Measurements from ENCODE around the gene CHST9.
"Not testable (repeated sequence)": the region's sequence is repeated elsewhere in the genome, so short reads cannot be mapped to it uniquely, and the experiment has no call there.

CHST9 gene

DNA sequence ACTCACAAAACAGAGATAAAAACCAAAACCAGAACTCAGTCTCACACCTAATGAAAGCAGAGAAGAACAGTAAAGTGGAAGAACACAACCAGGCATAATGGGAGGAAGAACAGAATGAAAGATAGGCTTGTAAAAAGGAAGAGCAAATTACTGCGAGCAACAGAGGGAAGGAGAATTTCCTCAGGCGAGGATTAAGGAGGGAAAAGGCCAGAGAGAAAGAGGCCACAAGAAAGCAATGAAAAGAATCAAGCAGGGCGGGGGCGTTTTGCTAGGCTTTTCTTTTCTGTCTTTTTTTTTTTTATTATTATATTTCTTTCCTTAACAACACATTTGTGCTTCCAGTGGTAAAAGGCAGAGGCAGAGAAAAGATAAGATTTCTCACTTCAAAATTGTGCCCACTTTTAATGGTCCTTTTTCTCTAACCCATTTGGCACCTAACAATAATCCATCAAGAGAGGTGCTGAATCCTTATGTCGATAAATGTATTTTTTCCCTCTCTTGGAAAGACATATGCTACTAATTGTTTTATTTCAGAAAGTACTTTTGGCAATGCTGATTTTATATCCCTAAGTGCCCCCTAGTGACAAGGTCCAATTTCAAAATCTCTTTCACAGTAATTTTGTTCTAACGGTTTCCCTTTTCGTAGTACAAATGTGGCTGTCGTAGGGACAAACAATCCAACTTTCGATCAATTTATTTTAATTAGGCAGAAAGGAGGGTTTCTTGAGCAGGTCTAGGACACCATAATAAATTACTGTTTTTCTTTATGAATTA lies 180.9 kb downstream of the CHST9 start:
- DNase-seq (ENCODE audit: low spot score), result no peak

DNA sequence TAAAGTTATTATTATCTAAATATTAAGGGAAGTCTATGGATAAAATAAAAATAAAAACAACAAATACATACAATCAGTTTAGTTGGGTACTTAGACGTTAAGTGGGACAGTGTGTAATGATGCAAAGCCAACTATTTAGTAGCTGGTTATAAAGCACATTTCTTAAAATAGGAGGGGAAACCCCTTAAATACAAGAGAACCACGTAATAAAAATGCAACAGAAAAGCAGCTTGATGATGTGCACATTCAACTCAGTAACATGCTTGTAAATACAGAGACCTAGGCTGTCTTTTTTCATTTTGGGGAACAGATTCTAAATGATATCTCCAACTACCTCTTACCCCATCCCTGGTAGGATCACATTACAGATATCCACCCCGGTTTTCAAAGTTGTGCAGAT lies 185.3 kb downstream of the CHST9 start:
- DNase-seq (ENCODE audit: low spot score), result peak; percentile 6

DNA sequence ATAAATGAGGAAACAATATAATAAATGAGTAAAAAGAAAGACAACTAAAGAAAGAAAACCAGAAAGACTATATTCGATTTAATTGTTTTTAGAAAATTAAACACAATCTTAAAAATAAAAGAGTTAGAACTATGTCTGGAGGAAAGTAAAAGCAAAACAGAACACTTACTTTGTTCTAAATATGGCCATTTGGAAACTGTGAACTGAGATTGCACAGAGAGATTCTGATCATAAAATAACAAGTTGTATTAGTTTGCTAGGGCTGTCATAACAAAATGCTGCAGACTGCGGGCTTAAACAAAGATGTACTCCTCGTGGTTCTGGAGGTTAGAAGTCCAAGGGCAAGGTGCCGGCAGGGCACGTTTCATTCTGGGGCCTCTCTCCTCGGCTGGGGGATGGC lies 191.5 kb downstream of the CHST9 start:
- no peak for DNase-seq (ENCODE audit: low spot score)

DNA sequence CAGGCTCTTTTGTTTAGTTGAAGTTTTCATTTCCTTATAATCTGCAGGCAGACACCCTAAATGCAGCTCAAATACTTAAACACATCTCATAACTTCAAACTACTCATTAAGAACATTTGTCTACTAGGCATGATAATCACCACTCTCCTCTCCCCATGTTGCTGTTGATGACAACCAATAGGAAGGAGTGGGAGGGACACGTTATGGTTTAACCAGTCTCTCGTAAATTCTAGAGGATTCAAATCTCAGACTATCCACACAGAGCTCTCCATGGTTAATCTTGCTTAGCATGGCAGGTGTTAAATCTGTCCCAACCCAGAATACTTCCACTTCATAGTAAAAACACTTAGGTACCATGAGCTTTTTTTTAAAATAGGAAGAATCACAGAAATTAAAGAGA lies 192.2 kb downstream of the CHST9 start:
- DNase-seq (ENCODE audit: low spot score), result peak; percentile 8

DNA sequence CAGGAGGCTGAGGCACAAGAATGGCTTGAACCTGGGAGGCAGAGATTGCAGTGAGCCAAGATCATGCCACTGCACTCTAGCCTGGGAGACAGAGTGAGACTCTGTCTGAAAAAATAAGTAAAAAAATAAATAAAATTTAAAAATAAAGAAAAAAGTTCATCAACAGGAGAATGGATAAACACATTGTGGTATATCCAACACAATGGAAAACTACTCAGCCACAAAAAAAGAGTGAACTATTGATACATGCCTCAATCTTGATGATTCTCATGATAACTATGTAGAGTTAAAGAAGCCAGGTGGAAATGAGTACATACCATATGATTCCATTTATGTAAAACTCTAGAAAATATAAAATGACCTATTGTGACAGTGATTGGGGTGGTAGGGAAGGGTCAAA lies 195.3 kb downstream of the CHST9 start:
- no peak for DNase-seq (ENCODE audit: low spot score)

DNA sequence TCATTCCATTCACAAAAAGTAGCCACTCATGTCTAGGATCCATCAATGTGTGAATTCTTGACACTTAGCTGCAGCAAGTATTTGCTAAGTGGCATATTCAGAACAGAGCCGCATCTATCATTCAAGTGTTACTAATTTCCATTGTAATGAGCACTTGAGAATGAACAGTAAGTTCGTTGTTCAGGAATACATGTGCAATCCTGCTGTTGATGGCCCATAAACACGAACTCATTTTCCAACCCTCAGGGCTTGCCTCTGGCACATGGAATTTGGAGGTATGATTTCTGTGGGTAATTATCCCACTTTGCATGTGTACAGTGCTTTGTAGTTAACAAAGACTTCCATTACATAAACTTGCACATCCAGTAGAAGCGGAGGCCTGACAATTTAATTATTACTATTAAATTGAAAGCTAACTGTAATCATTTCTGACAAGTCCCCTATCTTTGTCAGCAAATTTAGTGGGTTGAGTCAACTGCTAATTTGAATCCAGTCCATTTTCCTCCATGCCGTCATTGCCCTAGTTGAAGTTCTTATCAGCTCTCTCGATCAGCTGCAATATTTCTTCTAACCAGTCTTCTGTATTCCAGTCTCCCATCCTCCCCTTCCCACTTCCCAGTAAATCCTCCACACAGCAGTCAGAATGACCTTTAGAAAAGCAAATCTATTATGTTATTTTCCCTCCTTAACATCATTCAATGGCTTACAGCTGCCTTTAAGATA lies 203.6 kb downstream of the CHST9 start:
- DNase-seq (ENCODE audit: low spot score), result no peak

DNA sequence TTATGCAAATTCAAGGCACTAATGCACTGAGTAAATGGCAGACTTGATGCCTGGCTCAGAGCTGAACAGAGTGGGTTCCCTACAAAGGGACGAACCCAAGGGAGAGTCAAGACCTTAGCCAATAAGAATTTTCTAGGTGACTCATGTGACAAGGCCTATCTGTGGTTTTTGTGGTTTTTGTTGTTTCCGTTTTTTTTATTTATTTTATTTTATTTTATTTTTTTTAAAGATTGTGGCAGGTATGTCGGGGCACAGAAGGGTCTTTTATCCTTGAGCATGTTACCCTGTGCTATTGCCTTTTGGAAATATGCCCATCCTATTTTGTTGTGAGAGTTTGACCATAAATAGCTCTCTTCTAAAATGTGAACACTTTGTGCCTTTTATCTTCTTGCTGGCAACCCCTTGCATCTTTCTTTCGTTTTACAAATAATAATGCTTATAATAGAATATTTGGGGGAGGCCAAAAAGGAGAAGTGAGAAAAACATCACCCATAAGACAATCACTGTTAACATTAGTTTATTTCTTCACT lies 206.2 kb downstream of the CHST9 start:
- DNase-seq (ENCODE audit: low spot score), result peak; percentile 79

DNA sequence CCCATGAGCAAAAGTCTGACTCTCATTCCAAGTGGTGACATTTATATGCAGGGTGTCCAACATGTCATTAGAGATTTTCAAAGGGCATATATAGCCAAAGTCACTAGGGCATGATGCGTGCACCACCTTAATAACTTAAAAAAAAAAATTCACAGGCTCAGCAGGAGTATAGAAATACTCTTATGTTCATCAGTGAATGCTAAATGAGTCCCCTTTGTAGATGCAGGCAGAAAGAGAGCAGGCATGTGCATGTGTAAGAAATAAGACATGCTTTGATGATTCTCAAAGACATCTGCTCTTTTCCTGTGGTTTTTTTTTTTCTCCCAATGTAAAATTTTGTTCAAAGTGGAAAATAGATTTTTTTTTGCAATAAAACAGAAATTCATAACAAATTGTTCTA lies 207.3 kb downstream of the CHST9 start:
- DNase-seq (ENCODE audit: low spot score), result no peak

DNA sequence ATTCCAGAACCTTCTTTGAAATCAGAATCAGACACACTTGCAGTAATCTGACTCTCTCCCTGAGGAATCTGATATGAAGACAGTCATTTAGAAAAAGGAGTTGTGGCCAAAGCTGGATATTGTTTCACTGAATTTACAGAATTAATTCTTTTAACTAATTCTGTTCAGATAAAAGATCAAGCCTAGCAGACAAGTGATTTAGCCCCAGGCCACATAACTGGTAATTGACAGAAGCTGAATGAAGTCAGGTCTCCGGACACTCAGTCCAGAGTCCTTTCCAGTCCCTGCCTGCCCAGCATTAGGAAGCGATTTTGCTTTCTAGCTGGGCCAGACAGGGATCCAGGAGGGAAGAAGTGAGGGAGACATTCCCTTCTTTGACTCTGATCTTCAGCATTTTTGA lies 208.9 kb downstream of the CHST9 start:
- no peak for DNase-seq (ENCODE audit: low spot score)

DNA sequence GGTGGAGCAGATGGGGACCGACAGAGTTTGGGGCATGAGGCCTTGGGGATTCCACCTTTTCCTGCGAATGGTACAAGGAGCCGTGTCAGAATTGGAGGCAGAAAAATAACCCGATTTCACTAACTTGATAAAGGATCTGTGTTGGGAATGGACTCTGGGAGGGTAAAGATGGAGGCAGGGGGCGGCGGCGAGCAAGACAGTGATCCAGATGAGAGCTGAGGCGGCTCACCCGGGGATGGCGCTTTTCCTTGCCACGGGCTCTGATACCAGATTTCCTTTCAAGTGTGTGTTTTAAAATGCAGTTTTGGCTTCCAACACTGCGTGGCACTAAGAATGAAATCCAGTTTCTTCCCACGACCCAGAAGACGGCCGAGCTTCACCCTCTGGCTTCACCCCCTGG lies 212.6 kb downstream of the CHST9 start:
- not testable (repeated sequence) for DNase-seq (ENCODE audit: low spot score)

DNA sequence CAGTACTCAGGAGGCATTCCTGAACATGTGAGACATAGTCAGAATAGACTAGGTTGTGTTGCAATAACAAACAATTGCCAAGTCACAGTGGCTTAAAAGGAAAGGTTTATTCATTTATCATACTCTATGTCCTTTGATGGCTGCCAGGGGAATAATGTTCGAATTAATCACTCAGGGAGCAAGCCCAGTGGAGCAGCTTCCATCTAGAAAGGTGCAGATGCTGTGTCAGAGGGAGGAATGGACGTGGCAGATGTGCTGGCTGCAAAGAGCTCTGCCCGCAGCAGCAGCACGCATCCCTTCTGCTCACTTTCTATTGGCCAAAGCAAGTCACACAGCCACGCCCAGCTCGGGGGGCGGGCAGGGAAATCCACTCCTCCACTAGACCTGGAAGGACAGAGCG lies 213.7 kb downstream of the CHST9 start:
- DNase-seq (ENCODE audit: low spot score), result no peak

DNA sequence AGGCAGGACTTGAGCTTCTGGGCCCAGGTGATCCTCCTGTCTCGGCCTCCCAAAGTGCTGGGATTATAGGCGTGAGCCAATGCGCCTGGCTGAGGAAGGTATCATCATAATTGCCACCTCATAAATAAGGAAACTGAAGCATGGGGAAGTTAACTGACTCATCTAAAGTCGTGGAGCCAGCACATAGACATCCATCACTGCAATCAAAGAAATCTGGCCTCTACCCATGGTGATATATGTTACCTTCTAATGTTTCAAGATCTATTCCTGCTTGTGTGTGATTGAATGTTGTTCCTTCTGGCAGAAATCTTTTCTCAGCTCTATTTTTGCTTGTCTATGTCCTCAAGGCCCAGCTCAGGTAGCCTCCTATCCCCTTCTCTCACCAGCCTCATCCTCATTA lies 214.5 kb downstream of the CHST9 start:
- DNase-seq (ENCODE audit: low spot score), result no peak

DNA sequence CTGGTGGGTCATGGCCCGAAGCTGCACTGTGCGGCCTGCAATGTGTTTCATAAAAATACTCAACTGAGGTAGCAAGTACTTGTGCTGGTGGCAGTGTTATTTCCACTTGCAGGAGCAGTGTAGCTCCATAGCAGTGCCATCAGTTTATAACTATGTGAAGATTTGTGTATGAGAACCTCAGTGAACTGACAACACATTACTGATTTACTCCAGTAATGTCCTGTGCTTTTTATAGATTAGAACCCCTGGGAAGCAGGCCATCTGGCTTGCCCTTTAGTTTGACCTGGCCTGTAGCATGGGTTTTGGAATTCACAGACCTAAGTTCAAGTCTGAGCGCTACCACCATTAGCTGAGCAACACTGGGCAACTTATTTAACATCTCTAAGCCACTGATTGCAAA lies 219.9 kb downstream of the CHST9 start:
- DNase-seq (ENCODE audit: low spot score), result no peak

DNA sequence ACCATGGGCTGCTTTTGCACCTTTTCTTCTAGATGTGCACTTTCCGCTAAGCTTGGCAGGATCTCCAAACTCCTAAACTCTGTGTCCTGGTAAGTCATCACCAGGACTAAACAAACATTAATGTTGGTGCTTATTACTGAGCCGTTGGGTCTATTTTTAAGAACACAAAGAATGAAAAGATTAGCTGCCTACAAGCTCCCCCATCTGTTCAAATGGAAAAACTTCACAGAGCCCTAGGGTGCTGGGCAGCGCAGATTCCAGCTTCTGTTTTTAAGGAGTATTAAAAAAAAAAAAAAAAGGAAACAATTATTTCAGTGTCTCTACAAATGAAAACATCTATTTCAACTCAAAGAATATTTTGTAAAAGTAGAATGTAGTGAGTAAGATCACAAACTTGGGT lies 221.8 kb downstream of the CHST9 start:
- no peak for DNase-seq (ENCODE audit: low spot score)

DNA sequence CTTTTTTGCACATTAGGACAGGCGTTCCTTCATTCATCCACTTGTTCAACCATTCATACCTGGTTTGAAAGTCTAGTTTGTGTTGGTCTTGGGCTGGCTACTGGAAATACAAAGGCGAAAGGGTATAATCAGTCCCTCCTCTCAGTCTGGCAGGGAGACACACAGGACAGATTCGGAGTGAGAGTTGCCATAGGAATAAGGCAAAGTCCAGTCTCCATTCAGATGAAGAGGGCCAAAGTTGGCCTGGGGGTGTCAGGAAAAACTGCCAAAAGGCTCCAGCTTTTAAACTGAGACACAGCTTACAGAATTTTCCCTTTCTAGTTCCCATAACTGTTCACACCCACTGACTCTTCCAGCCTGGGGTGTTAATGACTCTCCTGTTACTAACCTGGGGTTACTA lies 223.3 kb downstream of the CHST9 start:
- no peak for DNase-seq (ENCODE audit: low spot score)

DNA sequence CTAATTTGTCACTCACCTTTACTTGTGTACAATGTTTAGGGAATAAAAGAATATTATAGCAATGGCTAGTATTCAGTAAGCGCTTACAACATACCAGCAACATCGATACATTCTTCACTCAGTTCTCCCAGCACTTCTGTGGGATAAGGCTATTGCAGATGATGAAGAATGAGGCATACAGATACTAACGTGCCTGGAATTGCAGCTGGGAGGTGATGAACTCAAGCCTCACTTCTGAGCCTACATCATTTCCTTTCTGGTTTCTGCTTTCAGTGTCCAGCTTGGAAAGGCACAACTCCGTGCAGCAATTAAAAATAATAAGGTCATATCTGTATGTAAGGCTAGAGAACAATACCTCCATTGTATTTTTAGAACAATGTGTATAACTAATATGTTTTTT lies 224.2 kb downstream of the CHST9 start:
- no peak for DNase-seq (ENCODE audit: low spot score)

DNA sequence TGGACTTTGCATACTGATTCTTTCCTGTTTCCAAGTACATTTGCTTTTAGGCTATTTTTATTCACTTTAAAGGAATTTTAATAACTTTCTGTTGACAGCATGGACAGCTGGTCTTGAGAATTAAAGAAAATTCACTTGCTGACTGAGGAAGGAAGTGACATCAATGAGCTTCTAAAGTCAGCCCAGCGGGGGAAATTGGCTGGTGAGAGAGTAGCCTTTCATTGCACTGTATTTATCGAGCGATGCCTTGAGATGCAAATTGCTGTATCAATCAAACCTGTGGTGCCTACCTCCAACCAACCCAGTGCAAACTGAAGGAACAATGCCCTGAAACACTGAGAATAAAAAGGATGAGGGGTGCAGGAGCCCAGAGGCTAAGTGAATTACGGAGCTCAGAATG lies 228.2 kb downstream of the CHST9 start:
- no peak for DNase-seq (ENCODE audit: low spot score)

DNA sequence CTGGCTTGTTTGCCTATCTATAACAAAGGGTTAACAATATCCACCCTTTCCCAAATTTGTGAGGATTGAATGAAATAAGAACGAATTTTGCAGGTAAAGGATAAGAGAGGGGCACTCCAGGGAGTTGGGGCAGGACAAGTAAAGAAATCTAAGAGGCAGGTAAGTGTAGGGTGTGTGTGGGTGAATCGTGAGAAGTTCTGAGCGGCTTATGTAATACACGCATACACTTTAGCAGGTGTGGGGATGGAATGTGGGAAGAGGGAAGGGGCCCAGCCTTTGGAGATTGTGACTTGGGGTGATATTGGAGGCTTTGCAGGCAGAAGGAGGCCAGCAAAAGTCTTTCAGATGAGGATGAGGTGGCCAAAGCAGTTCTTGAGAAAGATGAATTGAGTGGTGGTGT lies 236.4 kb downstream of the CHST9 start:
- DNase-seq (ENCODE audit: low spot score), result no peak

DNA sequence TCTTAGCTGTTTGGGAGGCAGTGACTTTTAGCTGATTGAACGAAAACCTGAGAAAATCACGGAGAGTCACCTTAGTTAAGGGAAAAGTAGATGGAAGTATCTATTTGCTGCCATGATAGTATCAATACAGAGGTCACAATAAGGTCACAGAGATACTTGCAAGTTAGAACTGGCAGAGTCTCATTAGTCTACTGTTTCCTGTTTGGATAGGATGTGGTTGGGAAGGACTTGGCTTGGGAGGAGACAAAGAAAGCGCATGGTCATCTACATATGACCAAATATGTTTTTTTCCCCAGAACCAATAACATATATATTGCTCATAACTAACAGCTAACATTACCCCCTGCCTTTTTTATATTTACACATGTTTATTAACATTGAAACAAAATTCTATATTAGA lies 241.2 kb downstream of the CHST9 start:
- no peak for DNase-seq (ENCODE audit: low spot score)

DNA sequence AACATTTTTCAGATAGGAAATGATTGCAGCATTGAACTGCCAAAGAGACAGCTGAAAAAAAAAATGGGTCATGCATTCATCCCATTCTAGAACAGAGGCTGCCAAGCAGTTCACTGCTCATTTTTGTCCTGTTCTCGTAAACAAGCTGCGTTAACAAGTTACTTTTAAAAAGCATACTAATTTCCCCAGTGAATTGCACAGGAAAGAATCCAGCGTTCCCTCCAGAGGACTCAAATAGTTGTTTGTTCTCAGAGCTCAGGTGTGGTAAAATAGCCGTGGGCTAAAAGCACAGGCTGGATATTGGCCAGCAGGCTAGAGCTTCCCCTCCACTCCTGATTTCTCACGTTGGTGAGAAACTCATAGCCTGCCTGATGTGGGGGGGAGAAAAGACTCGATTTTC lies 243.5 kb downstream of the CHST9 start:
- DNase-seq (ENCODE audit: low spot score), result no peak

DNA sequence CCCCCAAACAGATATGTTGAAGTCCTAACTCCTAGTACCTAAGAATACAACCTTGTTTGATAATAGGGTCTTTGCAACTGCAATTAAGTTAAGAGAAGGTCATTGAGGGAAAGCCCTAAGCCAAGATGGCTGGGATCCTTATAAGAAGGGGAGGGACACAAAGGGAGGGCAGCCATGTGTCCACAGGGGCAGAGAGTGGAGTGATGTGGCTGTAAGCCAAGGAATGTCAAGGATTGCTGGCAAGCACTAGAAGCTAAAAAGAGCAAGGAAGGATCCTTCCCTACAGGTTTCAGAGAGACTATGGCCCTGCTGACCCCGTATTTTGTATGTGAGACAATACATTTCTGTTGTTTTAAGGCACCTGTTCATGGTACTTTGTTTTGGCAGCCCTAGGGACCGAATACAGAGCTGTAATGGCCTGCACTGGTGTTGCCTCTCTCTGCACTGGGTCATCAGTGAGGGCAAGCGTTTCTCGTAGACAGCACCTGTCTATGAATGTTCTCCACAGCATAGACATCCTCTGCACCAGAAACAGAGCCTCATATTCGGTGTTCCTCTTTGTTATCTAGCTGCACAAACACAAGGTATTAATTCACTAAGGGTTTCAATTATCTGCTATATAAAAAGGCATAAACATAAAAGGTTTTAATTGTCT lies 244.2 kb downstream of the CHST9 start:
- DNase-seq (ENCODE audit: low spot score), result no peak

DNA sequence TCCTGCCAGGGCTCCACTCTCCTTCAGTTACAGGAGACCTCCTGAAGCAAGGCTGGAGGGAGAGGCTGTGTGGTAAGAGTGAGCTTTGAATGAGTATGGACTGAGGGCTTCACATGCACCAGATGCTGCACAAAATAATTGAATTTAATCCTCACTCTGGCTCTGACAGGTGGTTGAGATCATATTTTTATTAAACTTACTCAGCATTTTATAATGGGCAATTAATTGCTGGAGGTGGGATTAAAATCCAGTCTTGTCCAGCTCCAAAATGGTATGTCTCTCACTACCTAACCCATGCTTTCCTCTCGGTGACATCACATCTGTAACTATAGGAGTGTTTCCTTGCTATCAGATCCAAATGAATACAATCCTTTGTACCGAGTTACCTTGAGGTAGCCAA lies 253.4 kb downstream of the CHST9 start:
- DNase-seq (ENCODE audit: low spot score), result no peak

DNA sequence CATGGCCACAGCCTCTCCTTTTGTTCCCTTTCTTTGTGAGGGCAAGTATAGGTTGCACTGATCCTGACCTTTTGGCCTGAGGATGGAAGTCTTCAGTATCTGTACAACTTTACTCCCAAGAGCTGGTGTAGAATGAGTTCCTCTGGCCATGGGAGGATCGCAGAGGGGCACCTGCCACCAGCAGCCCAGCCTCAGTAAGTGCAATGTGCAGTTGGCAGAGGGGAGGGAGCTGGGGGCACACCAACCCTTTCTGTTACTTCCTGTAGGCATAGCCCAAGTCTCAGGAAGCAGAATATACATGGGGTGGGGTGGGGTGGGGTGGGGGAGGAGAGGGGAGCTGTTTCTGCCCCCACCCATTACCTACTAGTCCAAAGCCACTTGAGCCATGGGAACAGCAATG lies 254.5 kb downstream of the CHST9 start:
- no peak for DNase-seq (ENCODE audit: low spot score)

Data from germinal center (tissue), 1 donor.